DND-41 (cell line): ENCODE data around the gene HSPBAP1.
A peak's percentile ranks its signal among the peaks of the same experiment; 100 is the strongest.

ENCODE experiments used
- ATAC-seq: fragments of 200-7000 bp; cut with Tn5 transposase; 3 replicates; pipeline ENCODE4 v1.9.1; 2021; ENCODE audit warnings: low read depth; ENCODE audit not compliant: insufficient read depth
- DNase-seq: peaks from one replicate; pipeline ENCODE4 v3.0.0-alpha.2; 2020
- H2AFZ ChIP-seq: 2 replicates; pipeline ENCODE4 v1.6.0; 2012; ENCODE audit warnings: low read depth, low read length
- H3K27ac ChIP-seq: 2 replicates; pipeline ENCODE4 v1.5.1; 2012; ENCODE audit warnings: low read length, inconsistent platforms
- H3K27me3 ChIP-seq: fragments of 200-600 bp; sonication (generic); 2 replicates; pipeline ENCODE4 v1.6.0; 2012; ENCODE audit warnings: low read length, mild to moderate bottlenecking, inconsistent platforms; ENCODE audit not compliant: insufficient read depth, poor library complexity
- H3K36me3 ChIP-seq: 2 replicates; pipeline ENCODE4 v1.5.1; 2012; ENCODE audit warnings: low read length, inconsistent platforms; ENCODE audit not compliant: insufficient read depth
- H3K4me1 ChIP-seq: 2 replicates; pipeline ENCODE4 v1.5.1; 2012; ENCODE audit warnings: mild to moderate bottlenecking, low read length; ENCODE audit not compliant: insufficient read depth
- H3K4me2 ChIP-seq: 2 replicates; pipeline ENCODE4 v1.6.0; 2012; ENCODE audit warnings: mild to moderate bottlenecking, moderate library complexity, low read length, inconsistent platforms; ENCODE audit not compliant: insufficient read depth
- H3K4me3 ChIP-seq, 2 experiments: fragments of 200-600 bp in 1 of 2; shearing (Covaris generic) in 1 of 2; 2 replicates each; pipeline ENCODE4 v1.5.1; 2012 to 2016; ENCODE audit warnings: inconsistent platforms in 2 of 2, low read length in 2 of 2, mild to moderate bottlenecking in 2 of 2, low read depth in 1 of 2, moderate library complexity in 1 of 2
- H3K79me2 ChIP-seq: 2 replicates; pipeline ENCODE4 v1.6.0; 2012; ENCODE audit warnings: low read length, inconsistent platforms; ENCODE audit not compliant: insufficient read depth
- H3K9ac ChIP-seq: 2 replicates; pipeline ENCODE4 v1.6.0; 2012; ENCODE audit warnings: low read depth, mild to moderate bottlenecking, inconsistent platforms, low read length, moderate library complexity
- H3K9me3 ChIP-seq: 2 replicates; pipeline ENCODE4 v1.5.1; 2012; ENCODE audit warnings: low read length, moderate library complexity, mild to moderate bottlenecking, inconsistent platforms; ENCODE audit not compliant: insufficient read depth, severe bottlenecking
- H4K20me1 ChIP-seq: 2 replicates; pipeline ENCODE4 v1.6.0; 2012; ENCODE audit warnings: low read length; ENCODE audit not compliant: insufficient read depth
- CTCF ChIP-seq: IDR thresholded peaks from 2 replicates; pipeline ENCODE4 v1.5.1; 2012; ENCODE audit warnings: borderline replicate concordance, low read length, moderate library complexity, mild to moderate bottlenecking; ENCODE audit not compliant: poor library complexity, severe bottlenecking; ENCODE audit errors: extremely low read depth
- EZH2 ChIP-seq: IDR thresholded peaks from 3 replicates; pipeline ENCODE4 v1.6.1; 2012; ENCODE audit warnings: borderline replicate concordance, low read depth, mild to moderate bottlenecking, moderate library complexity, low read length, inconsistent platforms; ENCODE audit not compliant: severe bottlenecking

Gene HSPBAP1

GRCh38 chr3:122793568-122794416, at the start of gene HSPBAP1:
Gene HSPBAP1, minus strand, starts transcription at chr3:122793831. Its CDS starts 151 bp downstream, at chr3:122793680.
- Histone ChIP-seq H3K4me2 (peak within 1 kb of the TSS; percentile 94), H3K36me3 (no peaks in the 10 kb centered on the region)
- peak; percentile 91 for DNase-seq

GRCh38 chr3:122835590-122835989, 42.0 kb upstream of the HSPBAP1 start:
- ATAC-seq: no peak

More at GRCh38 chr3:122793568-122794416, at the start of gene HSPBAP1:
- peaks cover 56% of the 10 kb centered on the region for H3K4me1 ChIP-seq
- H4K20me1 ChIP-seq: no peaks in the 10 kb centered on the region
- H3K27me3 ChIP-seq: no peaks in the 10 kb centered on the region
- H3K27ac ChIP-seq: peak within 1 kb of the TSS; percentile 84
- peak within 1 kb of the TSS; percentile 72 for H3K9ac ChIP-seq
- peaks cover 37% of the 10 kb centered on the region for H3K79me2 ChIP-seq
- no peak for TF ChIP-seq EZH2
- no peak for TF ChIP-seq CTCF
- ATAC-seq: peak; percentile 73
- peak within 1 kb of the TSS; percentile 99 for H2AFZ ChIP-seq
- H3K9me3 ChIP-seq: no peaks in the 10 kb centered on the region
- peak within 1 kb of the TSS; percentile 58 to 95 for H3K4me3 ChIP-seq

GRCh38 chr3:122828281-122828680, 34.6 kb upstream of the HSPBAP1 start:
- H3K4me2 ChIP-seq: no peak overlapping the region
- peaks cover 6% of the 10 kb centered on the region; the same call in 1 of the 2 replicates for H3K36me3 ChIP-seq
- H2AFZ ChIP-seq: no peak overlapping the region
- DNase-seq (no peak), ATAC-seq (no peak)
- H3K27me3 ChIP-seq: no peaks in the 10 kb centered on the region
- H3K4me1 ChIP-seq: no peaks in the 10 kb centered on the region
- H3K9ac ChIP-seq: no peak overlapping the region
- H3K27ac ChIP-seq: no peak overlapping the region
- no peaks in the 10 kb centered on the region for H3K9me3 ChIP-seq
- no peak for TF ChIP-seq EZH2
- no peak for TF ChIP-seq CTCF
- H3K79me2 ChIP-seq: no peaks in the 10 kb centered on the region
- H3K4me3 ChIP-seq: no peak overlapping the region
- H4K20me1 ChIP-seq: no peaks in the 10 kb centered on the region

More at GRCh38 chr3:122835590-122835989, 42.0 kb upstream of the HSPBAP1 start:
- DNase-seq: no peak
- Histone ChIP-seq H3K79me2 (no peaks in the 10 kb centered on the region), H3K9ac (no peak overlapping the region), H3K4me3 (no peak overlapping the region), H2AFZ (no peak overlapping the region), H3K4me1 (no peaks in the 10 kb centered on the region), H4K20me1 (no peaks in the 10 kb centered on the region), H3K27me3 (no peaks in the 10 kb centered on the region), H3K36me3 (no peaks in the 10 kb centered on the region; the same call in 1 of the 2 replicates), H3K9me3 (no peaks in the 10 kb centered on the region), H3K27ac (no peak overlapping the region), H3K4me2 (no peak overlapping the region)
- TF ChIP-seq CTCF: no peak
- TF ChIP-seq EZH2: no peak
